Activated naive CD4-positive, alpha-beta T cell treated with anti-CD3 and anti-CD28 coated beads for 36 hours (primary cell): ENCODE measurements around the gene CACNA2D3. TPM values are rescaled to one million over a fixed set of nuclear protein-coding genes. Genes with fewer than 3 reads are reported as not detected.

Experiments used
- CTCF ChIA-PET: fragments of 350-600 bp; sonication (Branson Sonifier 250); formaldehyde crosslinking; loops from one replicate; lab custom pipeline; 2021; ENCODE audit warnings: antibody characterized with exemption; lab: Charles Lee
- DNase-seq: peaks from one replicate; pipeline ENCODE4 v3.0.0-alpha.2; 2020
- H3K27ac Mint-ChIP-seq: one replicate; pipeline ENCODE4 v1.8.0; 2021; ENCODE audit warnings: mild to moderate bottlenecking, mixed read lengths
- H3K27me3 Mint-ChIP-seq: one replicate; pipeline ENCODE4 v1.8.0; 2021; ENCODE audit warnings: low read depth, mixed read lengths
- H3K36me3 Mint-ChIP-seq: one replicate; pipeline ENCODE4 v1.8.0; 2021; ENCODE audit warnings: low read depth, mixed read lengths
- H3K4me1 Mint-ChIP-seq: one replicate; pipeline ENCODE4 v1.8.0; 2021; ENCODE audit warnings: low read depth, mixed read lengths
- H3K4me3 Mint-ChIP-seq: one replicate; pipeline ENCODE4 v1.8.0; 2021; ENCODE audit warnings: mild to moderate bottlenecking, moderate library complexity, mixed read lengths
- H3K9me3 Mint-ChIP-seq: one replicate; pipeline ENCODE4 v1.8.0; 2021; ENCODE audit warnings: mixed read lengths
- intact Hi-C: fragments of 100-400 bp; cut with micrococcal nuclease; formaldehyde crosslinking; loops from one replicate; pipeline ENCODE4 v1.15.1; 2023
- total RNA-seq, 2 experiments: library from RNA; stranded (reverse); gene quantifications; one replicate each; pipeline ENCODE4 v1.2.3, GENCODE V29; 2021

CACNA2D3 gene
- total RNA-seq, 2 experiments from 2014 or later = not detected

DNA sequence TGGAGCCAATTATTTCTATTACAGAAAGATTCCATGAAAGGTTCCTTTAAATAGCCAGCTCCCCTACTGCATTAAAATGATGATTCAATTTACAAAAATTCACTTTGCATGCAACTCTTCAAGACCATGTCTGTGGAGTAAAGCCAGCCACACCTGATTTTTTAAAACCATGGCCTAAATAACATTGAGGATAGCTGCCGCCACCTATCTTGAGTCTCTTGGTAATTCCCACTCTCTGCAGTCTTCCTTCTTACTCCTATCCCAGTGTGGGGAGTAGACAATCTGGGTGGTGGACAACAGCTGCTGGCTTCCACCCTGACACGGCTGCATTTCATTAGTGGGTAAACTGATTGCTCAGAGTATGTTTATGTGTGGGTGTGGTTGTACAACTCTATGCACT, 794.8 kb downstream of the CACNA2D3 start:
- Mint-ChIP-seq H3K27ac (no peak overlapping the region), H3K27me3 (no peaks in the 10 kb centered on the region), H3K4me1 (no peaks in the 10 kb centered on the region), H3K4me3 (no peak overlapping the region), H3K9me3 (peaks cover 8% of the 10 kb centered on the region), H3K36me3 (no peaks in the 10 kb centered on the region)
- intact Hi-C loops = no loop called here
- CTCF ChIA-PET = no interaction called here
- DNase-seq = no peak

DNA sequence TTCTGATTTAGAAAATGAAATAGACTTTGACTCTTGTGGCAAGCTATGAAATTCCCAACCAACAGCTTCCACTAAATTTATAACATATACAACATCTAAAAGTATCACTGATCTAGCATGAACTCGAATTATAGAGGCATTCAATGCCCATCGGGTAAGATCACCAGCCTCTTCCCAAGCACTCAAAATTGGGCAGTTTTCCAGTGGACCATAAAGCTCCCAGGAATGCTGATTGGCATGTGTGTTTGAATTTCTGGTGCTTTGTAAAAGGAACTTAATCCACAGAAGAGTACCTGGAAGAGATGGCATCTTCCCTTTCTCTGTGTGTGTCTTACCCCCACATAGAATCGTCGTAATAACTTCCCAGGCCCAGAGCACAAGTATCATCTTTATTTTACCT, 795.5 kb downstream of the CACNA2D3 start:
- Mint-ChIP-seq H3K27me3 (no peaks in the 10 kb centered on the region), H3K36me3 (no peaks in the 10 kb centered on the region), H3K4me1 (no peaks in the 10 kb centered on the region), H3K27ac (no peak overlapping the region), H3K4me3 (no peak overlapping the region), H3K9me3 (peaks cover 4% of the 10 kb centered on the region)
- intact Hi-C loops = no loop called here
- no peak for DNase-seq
- CTCF ChIA-PET = no interaction called here

DNA sequence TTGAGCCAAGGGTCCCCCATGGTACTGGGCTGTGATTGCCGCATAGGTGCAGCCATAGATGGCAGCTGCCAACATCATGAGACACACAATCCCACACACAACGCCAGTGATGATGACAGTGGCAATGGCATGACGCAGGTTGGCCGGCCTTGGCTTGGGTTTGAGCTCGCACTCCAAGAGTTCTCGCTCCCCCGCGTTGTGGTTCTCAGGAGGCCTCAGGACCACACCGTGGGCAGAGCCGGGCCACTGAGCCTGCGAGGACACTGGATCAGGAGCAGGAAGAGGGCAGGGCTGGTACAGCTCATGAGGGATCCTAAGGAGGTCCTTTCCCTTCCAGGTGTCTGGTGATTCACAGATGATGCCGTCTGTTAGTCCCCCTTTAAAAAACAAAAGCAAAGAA, 796.2 kb downstream of the CACNA2D3 start:
- intact Hi-C loops = no loop called here
- CTCF ChIA-PET = no interaction called here

DNA sequence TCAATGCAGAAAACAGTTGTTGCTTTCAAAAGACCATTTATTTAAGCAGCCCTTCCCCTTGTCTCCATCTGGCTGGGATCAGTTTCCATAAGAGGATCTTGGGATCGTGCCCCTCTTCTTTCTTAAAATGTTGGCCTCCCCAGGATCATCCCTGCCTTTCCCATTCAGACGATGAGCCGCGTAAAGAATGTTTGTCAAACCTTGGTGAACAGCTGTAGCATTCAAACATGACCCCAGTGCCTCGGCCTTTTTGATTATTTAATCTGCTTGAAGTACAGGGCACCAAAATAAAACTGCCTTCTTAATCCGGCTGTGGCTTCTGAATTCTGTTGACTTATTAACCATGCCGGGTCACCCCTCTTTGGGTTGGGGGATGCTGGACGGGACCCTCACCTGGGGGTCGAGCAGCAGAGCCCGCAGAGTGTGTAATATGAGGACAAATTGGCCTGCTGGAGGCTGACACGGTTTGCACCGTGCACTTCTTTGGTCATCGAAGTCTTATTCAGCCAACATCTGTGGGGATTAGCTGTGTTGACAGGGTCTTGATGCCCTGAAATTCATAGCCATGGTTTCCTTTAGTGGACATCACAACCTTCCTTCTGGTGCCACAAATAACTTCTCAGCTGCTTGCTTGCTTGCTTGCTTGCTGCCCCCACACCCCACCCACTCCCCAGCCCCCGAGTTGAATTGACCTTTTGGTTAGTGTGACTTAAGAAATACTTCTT, 805.9 kb downstream of the CACNA2D3 start, which contains the start of gene LRTM1:
Gene LRTM1, minus strand, starts transcription at position 14 of the 725 bp plus-strand sequence. CDS start 148 bp downstream, outside the sequence.
- H3K27ac Mint-ChIP-seq = no peak within 1 kb of the TSS
- H3K4me1 Mint-ChIP-seq = no peaks in the 10 kb centered on the region
- no peaks in the 10 kb centered on the region for H3K27me3 Mint-ChIP-seq
- no peak for DNase-seq
- intact Hi-C loops = no loop called here
- H3K4me3 Mint-ChIP-seq = no peak within 1 kb of the TSS
- no peaks in the 10 kb centered on the region for H3K36me3 Mint-ChIP-seq
- CTCF ChIA-PET = no interaction called here
- no peaks in the 10 kb centered on the region for H3K9me3 Mint-ChIP-seq

More for the DNA sequence above, 796.2 kb downstream of the CACNA2D3 start:
- Mint-ChIP-seq H3K4me3 (no peak overlapping the region), H3K4me1 (no peaks in the 10 kb centered on the region), H3K9me3 (peaks cover 4% of the 10 kb centered on the region), H3K27me3 (no peaks in the 10 kb centered on the region), H3K36me3 (no peaks in the 10 kb centered on the region), H3K27ac (no peak overlapping the region)
- no peak for DNase-seq

DNA sequence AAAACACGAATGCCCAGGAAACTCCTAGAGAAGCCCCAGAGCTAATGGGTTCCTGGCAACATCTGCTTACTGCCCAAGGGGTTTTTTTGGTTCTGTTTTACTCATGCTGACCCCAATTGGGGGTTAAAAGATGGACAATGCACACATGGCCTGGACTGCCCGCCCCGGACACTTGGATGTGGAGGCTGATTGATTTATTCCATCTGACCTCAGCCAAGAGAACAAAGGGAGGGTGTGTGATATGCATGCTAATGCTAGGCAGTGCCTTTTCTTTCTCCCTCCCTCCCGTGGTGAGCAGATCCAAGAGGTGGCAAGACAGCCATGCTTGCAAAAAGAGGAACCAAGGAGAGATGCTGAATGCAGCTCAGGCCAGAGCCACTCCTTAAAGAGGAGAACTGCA, 808.8 kb downstream of the CACNA2D3 start:
- DNase-seq = no peak
- Mint-ChIP-seq H3K9me3 (no peaks in the 10 kb centered on the region), H3K36me3 (no peaks in the 10 kb centered on the region), H3K4me3 (no peak overlapping the region), H3K27me3 (no peaks in the 10 kb centered on the region), H3K27ac (no peak overlapping the region), H3K4me1 (no peaks in the 10 kb centered on the region)
- CTCF ChIA-PET = no interaction called here
- intact Hi-C loops = no loop called here

DNA sequence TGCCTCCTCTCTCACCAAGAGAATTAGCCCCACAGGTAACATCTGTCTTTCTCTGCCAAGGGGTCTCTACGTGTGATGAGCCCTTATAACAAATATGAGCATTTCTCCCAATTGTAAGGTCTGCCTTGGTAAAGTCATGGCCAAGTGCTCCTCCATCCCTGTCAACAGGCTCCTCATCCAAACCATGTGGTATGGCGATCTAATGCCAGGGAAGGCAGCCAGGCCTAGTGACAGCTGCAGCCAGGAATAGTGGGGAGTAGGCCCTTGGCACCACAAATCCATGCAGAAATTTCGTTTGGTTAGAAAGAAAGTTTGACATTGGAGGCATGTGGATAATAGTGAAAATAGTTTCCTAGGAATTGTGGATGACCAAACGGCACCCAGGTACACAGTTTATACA, 810.3 kb downstream of the CACNA2D3 start:
- DNase-seq = no peak
- no peak overlapping the region for H3K4me3 Mint-ChIP-seq
- intact Hi-C loops = no loop called here
- H3K27me3 Mint-ChIP-seq = no peaks in the 10 kb centered on the region
- no peaks in the 10 kb centered on the region for H3K36me3 Mint-ChIP-seq
- no peak overlapping the region for H3K27ac Mint-ChIP-seq
- CTCF ChIA-PET = no interaction called here
- H3K9me3 Mint-ChIP-seq = no peaks in the 10 kb centered on the region
- no peaks in the 10 kb centered on the region for H3K4me1 Mint-ChIP-seq

DNA sequence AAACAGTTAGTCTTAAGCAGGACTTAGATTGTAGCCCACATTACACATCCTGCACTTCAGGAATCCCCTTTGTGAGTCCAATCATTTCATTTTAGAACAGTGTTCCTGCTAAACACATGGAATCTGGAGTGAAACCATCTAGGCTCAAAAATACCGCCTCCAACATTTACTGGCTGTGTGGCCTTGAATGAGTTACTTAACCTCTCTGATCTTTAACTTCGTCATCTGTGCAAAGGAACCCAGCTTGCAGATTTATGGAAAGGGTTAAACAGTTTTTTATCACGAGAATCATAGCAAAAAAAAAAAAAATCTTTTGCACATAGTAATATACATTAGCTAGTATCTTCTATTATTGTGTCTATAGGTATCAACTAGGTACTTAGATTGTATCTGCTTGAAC, 813.5 kb downstream of the CACNA2D3 start:
- H3K4me1 Mint-ChIP-seq = no peaks in the 10 kb centered on the region
- peaks cover 3% of the 10 kb centered on the region for H3K27me3 Mint-ChIP-seq
- no peak for DNase-seq
- no peaks in the 10 kb centered on the region for H3K9me3 Mint-ChIP-seq
- H3K27ac Mint-ChIP-seq = no peak overlapping the region
- H3K36me3 Mint-ChIP-seq = no peaks in the 10 kb centered on the region
- H3K4me3 Mint-ChIP-seq = no peak overlapping the region
- CTCF ChIA-PET = no interaction called here
- intact Hi-C loops = no loop called here

DNA sequence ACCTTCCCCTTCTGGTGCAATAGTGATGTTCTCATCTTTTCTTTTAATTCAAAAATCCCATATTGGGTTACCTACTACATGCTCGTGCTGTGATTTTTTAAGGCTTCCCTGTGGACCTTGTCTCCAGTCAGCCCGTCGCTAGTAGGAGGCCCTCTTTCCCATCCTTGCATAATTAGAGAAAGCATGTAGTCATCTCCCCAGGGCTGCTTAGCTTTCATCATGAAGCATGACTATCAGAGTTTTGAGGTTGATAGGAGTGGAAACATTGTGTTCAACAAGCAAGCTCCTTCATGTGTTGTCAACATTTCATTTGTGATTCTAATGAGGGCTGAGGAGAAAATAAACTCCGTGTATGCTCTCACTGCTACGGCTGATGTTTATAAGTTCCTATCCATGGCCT, 814.2 kb downstream of the CACNA2D3 start:
- Mint-ChIP-seq H3K4me1 (no peaks in the 10 kb centered on the region), H3K27ac (no peak overlapping the region), H3K27me3 (peaks cover 4% of the 10 kb centered on the region), H3K4me3 (no peak overlapping the region), H3K36me3 (no peaks in the 10 kb centered on the region), H3K9me3 (no peaks in the 10 kb centered on the region)
- CTCF ChIA-PET = no interaction called here
- intact Hi-C loops = no loop called here
- DNase-seq = no peak

DNA sequence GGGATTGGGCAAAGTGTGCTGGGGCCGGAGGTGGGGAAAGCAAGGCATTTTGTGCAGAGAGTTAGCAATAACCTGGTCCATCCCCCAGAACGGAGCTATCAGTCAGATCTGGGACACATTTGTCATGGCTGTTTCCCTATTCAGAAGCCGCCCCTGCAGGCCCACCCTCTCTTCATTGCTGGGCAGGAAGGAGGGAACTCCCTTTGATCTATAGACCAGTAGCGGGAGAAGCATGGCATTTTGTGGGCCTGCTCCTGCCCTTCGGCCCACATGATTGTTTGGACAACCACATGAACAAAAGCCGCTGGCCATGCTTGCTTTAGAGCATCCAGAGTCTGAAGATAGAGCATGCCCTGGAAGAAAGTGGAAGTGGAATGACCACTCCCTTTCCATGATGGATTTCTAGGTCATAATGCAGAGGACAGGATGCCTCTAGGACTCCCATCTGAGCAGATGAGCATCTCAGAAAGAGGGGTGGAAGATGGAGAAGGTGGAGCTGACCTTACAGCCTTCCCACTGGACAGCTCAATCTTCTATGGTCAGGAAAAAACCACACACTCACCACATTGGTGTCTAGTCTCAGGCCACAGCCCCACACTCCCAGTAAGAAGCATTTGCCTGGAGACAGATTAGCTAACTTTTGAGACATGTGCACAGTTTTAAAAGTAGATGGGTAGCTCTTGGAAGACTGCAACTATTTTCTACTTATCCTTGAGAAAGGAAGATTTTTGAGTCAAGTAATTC, 817.4 kb downstream of the CACNA2D3 start:
- H3K36me3 Mint-ChIP-seq = no peaks in the 10 kb centered on the region
- H3K27ac Mint-ChIP-seq = no peak overlapping the region
- intact Hi-C loops = no loop called here
- peaks cover 6% of the 10 kb centered on the region for H3K27me3 Mint-ChIP-seq
- H3K4me1 Mint-ChIP-seq = no peaks in the 10 kb centered on the region
- H3K4me3 Mint-ChIP-seq = no peak overlapping the region
- CTCF ChIA-PET = no interaction called here
- no peaks in the 10 kb centered on the region for H3K9me3 Mint-ChIP-seq
- DNase-seq = no peak

DNA sequence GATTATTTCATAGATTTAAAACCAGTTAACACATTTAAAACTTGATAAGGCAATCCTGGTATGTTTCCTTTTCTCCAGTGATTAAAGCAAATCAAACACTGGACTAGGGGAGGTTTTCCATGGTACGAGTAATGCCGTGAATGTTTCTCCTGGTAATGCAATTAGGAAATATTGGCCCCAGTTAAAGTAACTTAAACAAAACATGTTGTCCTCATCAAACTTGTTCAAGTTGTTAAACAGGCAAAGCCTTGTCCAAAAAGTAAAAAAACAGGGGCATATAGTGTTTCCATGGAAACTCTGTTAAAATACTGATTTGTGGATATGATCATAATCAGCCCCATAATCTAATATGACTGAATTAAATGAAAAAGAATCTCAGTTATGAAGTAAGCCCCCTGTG, 818.6 kb downstream of the CACNA2D3 start:
- Mint-ChIP-seq H3K27ac (no peak overlapping the region), H3K4me3 (no peak overlapping the region), H3K36me3 (no peaks in the 10 kb centered on the region), H3K4me1 (no peaks in the 10 kb centered on the region), H3K9me3 (no peaks in the 10 kb centered on the region), H3K27me3 (peaks cover 6% of the 10 kb centered on the region)
- intact Hi-C loops = no loop called here
- CTCF ChIA-PET = no interaction called here
- no peak for DNase-seq

DNA sequence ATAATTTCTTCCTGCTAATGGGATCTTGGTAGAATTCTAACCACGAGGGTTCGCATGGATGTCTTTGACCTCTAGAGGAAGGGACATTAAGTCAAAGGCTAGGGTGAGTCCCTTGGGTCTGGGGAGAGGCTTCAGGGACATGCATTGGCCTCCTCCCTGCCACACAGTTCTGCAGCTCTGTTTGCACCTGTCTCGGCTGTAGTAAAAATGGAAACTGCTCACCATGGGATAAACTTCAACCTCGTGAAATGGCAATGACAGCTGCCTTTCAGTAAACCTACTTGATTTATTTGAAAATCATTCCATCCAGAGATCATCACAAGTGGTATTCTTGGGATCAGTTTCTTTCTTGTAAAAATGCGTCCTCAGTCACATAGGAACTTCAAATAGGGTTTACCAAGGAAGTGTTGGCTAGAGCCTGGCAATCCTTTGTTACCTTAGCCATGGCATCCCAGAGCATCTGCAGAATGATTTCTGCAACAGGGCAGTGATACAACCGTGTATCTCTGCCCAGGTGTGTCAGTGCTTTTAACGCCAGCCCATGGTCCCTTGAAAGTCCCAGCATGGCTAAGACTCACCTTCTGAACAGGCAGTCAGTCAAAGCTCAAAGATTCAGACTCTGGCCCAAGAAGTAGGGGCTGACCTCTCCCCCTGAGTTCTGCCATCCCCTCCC, 819.5 kb downstream of the CACNA2D3 start:
- no peak overlapping the region for H3K27ac Mint-ChIP-seq
- H3K4me3 Mint-ChIP-seq = no peak overlapping the region
- CTCF ChIA-PET = no interaction called here
- peaks cover 6% of the 10 kb centered on the region for H3K27me3 Mint-ChIP-seq
- H3K4me1 Mint-ChIP-seq = no peaks in the 10 kb centered on the region
- DNase-seq = no peak
- no peaks in the 10 kb centered on the region for H3K36me3 Mint-ChIP-seq
- intact Hi-C loops = no loop called here
- H3K9me3 Mint-ChIP-seq = no peaks in the 10 kb centered on the region

DNA sequence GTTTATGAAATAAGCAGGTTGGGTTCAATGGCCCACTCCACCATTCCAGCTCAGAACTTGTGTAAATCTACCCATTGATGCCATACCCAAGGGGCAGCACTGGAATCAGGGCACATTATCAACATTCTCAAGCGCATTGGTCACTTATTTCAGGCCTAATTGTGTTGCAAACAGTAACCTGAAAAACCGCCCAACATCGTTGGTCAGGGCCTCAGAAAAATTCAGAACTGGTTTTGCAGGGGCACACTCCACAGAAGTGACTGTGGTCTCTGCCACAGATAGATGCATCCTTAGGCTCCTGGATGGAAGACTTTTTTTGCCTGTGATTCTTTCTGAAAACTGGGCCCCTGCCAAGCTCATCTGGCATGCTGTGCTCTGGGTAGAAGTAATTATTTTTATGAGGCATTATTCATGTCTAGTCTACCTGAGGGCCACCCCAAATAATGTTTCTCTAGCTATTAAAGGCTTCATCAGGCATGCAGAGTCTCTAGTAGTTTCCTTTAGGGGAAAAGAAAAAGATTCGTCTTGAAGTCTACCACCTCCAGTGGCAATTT, 827.2 kb downstream of the CACNA2D3 start:
- H3K4me1 Mint-ChIP-seq = no peaks in the 10 kb centered on the region

More for the DNA sequence above, 827.2 kb downstream of the CACNA2D3 start:
- no peaks in the 10 kb centered on the region for H3K27me3 Mint-ChIP-seq
- CTCF ChIA-PET = no interaction called here
- H3K36me3 Mint-ChIP-seq = no peaks in the 10 kb centered on the region
- H3K4me3 Mint-ChIP-seq = no peak overlapping the region
- no peak overlapping the region for H3K27ac Mint-ChIP-seq
- no peak for DNase-seq
- intact Hi-C loops = no loop called here
- peaks cover 2% of the 10 kb centered on the region for H3K9me3 Mint-ChIP-seq
